ENCODE measurements around the gene PTPRE. TPM values are rescaled to one million over a fixed set of nuclear protein-coding genes. Genes with fewer than 3 reads are reported as not detected.

PTPRE gene
- total RNA-seq, 1 experiment from 2014 or later, result 0.70 TPM

- Histone ChIP-seq H3K4me2 (ENCODE audit: insufficient read depth, insufficient read length, low read length) (no peak overlapping the region), H2BK120ac (ENCODE audit: low read depth, low read length, poor library complexity, severe bottlenecking) (no peak overlapping the region), H2AK5ac (ENCODE audit: insufficient read length, low read length) (no peak overlapping the region), H3K18ac (ENCODE audit: insufficient read length, low read depth, low read length) (no peak overlapping the region), H3K56ac (ENCODE audit: insufficient read length, low read depth, low read length) (no peak overlapping the region), H2AFZ (ENCODE audit: low read length) (no peak overlapping the region), H2BK5ac (ENCODE audit: insufficient read length, low read length) (no peak overlapping the region), H2BK12ac (ENCODE audit: insufficient read length, low read depth, low read length) (no peak overlapping the region), H3K14ac (ENCODE audit: insufficient read depth, low read length) (no peak overlapping the region), H3K23me2 (ENCODE audit: insufficient read length, low read depth, low read length, poor library complexity, severe bottlenecking) (no peaks in the 10 kb centered on the region), H4K20me1 (ENCODE audit: control insufficient read depth, insufficient read depth, insufficient read length) (no peaks in the 10 kb centered on the region), H2BK15ac (ENCODE audit: low read depth, low read length) (no peak overlapping the region), H3K79me2 (ENCODE audit: insufficient read depth, low read length) (no peaks in the 10 kb centered on the region), H3K9ac (ENCODE audit: extremely low read depth, insufficient read length, low read length) (no peak overlapping the region), H3K9me3 (ENCODE audit: control insufficient read depth, low read depth, low read length) (no peaks in the 10 kb centered on the region), H4K91ac (ENCODE audit: insufficient read length, low read depth, low read length) (no peak overlapping the region), H3K23ac (ENCODE audit: insufficient read length, low read depth, low read length) (no peak overlapping the region), H4K5ac (ENCODE audit: insufficient read length, low read depth, low read length) (no peak overlapping the region), H3K4me1 (ENCODE audit: insufficient read depth, low read length) (no peaks in the 10 kb centered on the region), H3K4ac (ENCODE audit: low read depth, low read length) (no peak overlapping the region), H3K79me1 (ENCODE audit: insufficient read depth, low read depth, low read length, poor library complexity, severe bottlenecking) (no peaks in the 10 kb centered on the region), H4K8ac (replicated peaks; ENCODE audit: insufficient read length, low read depth, low read length) (no peak overlapping the region), H2BK20ac (ENCODE audit: low read depth, low read length, poor library complexity, severe bottlenecking) (no peak overlapping the region), H3K27me3 (ENCODE audit: insufficient read depth, low read length) (no peaks in the 10 kb centered on the region), H3K27ac (ENCODE audit: insufficient read length, low read depth, low read length) (no peak overlapping the region), H3T11ph (ENCODE audit: low read length) (no peak overlapping the region)
- Mint-ChIP-seq H3K4me1 (0 out of 4 replicates have a peak, but pooled peaks cover 0 to 7% of the 10 kb centered on the region in 2 experiments), H3K27ac (no peak overlapping the region), H3K36me3 (ENCODE audit: insufficient read depth in 1 of 3, low read depth in 3 of 3) (no peaks in the 10 kb centered on the region), H3K4me3 (no peak overlapping the region), H3K9me3 (no peaks in the 10 kb centered on the region), H3K27me3 (ENCODE audit: low read depth) (no peaks in the 10 kb centered on the region; the same call in 1 of the 2 replicates)
- DNase-seq, result no peak
- no CpG with 5 or more reads among the region's 8 CpGs for WGBS (ENCODE audit: extremely low coverage, insufficient read length, low lambda C conversion rate)
- no peak for TF ChIP-seq CTCF (conservative IDR thresholded peaks at IDR 0.05)
Observed at GRCh38 chr10:127992376-127992775, 85.5 kb downstream of the PTPRE start.

All from H9 (cell line).